Gastrocnemius medialis (tissue), 4 donors: ENCODE data around the gene BIK.

Experiments used
- POLR2A ChIP-seq, 2 donors: fragments of 450-650 bp; IDR thresholded peaks; one replicate each; pipeline ENCODE4 v1.6.1; 2017; ENCODE audit warnings: antibody characterized with exemption in 2 of 2, mild to moderate bottlenecking in 2 of 2, moderate library complexity in 2 of 2
- TF ChIP-seq, protein P1 (sequence below), 5 experiments: fragments of 450-650 bp in 3 of 5; fragments of 200-600 bp in 2 of 5; sonication (generic) in 2 of 5; IDR thresholded peaks in 4 of 5; conservative IDR thresholded peaks in 1 of 5; 1 replicate in 4 of 5; 2 replicates in 1 of 5; pipeline ENCODE4 v1.5.1; 2016 to 2019; ENCODE audit warnings: antibody characterized with exemption in 5 of 5, mild to moderate bottlenecking in 3 of 5, moderate library complexity in 3 of 5

DNA sequence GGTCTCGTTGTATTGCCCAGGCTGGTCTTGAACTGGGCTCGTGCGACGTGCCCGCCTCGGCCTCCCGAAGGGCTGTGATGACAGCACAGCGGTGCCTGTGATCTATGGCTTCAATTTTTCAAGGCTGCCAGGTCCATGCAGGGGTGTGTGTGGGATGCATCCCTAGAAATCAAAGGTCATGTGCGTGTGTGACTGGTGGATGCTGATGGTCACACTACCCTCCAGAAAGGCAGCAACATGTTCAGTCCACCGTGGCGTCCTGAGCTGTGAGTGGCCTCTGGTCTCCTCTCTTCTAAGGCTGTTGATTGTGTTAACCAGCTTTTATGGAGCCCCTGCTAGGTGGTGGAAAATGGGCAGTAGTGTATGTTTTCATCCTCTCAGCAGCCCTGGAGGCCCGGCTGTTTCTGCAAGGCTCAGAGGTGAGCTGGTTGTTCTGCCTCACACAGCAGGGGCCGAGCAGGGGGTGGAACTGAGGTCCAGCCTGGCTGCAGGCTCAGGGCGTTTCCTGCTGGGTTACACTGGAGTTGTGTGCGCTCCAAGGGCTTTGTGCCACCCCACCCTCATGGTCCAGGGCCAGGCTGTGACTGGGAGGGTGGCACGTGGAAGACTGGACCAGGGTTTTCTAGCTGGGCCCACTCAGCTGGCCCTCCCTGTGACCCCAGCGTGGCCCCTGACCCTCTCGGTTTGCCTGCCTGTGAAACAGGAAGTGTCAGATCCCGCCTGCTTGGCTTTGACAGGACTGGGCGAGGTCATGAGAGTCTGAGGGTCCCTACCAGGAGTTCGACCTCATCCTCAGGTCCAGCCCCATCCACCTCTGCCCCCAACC, 7.7 kb downstream of the BIK start:
- TF ChIP-seq POLR2A (IDR thresholded peaks at IDR 0.05): no peak
- TF ChIP-seq, protein P1, sequence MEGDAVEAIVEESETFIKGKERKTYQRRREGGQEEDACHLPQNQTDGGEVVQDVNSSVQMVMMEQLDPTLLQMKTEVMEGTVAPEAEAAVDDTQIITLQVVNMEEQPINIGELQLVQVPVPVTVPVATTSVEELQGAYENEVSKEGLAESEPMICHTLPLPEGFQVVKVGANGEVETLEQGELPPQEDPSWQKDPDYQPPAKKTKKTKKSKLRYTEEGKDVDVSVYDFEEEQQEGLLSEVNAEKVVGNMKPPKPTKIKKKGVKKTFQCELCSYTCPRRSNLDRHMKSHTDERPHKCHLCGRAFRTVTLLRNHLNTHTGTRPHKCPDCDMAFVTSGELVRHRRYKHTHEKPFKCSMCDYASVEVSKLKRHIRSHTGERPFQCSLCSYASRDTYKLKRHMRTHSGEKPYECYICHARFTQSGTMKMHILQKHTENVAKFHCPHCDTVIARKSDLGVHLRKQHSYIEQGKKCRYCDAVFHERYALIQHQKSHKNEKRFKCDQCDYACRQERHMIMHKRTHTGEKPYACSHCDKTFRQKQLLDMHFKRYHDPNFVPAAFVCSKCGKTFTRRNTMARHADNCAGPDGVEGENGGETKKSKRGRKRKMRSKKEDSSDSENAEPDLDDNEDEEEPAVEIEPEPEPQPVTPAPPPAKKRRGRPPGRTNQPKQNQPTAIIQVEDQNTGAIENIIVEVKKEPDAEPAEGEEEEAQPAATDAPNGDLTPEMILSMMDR (IDR thresholded peaks at IDR 0.05 in 4 of 5, conservative IDR thresholded peaks at IDR 0.05 in 1 of 5): no peak
